ENCODE measurements around the gene CHCHD6.

The CHCHD6 gene

GRCh38 chr3:126963261-126964190 is 259.5 kb downstream of the CHCHD6 start:
- no peak for DNase-seq

GRCh38 chr3:126964261-126964660 is 260.2 kb downstream of the CHCHD6 start:
- DNase-seq: no peak

GRCh38 chr3:126964950-126965349 is 260.9 kb downstream of the CHCHD6 start:
- no peak for DNase-seq

GRCh38 chr3:126965526-126966080 is 261.6 kb downstream of the CHCHD6 start:
- DNase-seq: no peak

GRCh38 chr3:126967386-126967785 is 263.3 kb downstream of the CHCHD6 start:
- no peak for DNase-seq

- DNase-seq: no peak
Observed at GRCh38 chr3:126968391-126969390, 264.7 kb downstream of the CHCHD6 start.

- DNase-seq: no peak
Observed at GRCh38 chr3:126969586-126969985, 265.5 kb downstream of the CHCHD6 start.

GRCh38 chr3:126970101-126970500 is 266.1 kb downstream of the CHCHD6 start:
- no peak for DNase-seq

- no peak for DNase-seq
Observed at GRCh38 chr3:126970921-126971320, 266.9 kb downstream of the CHCHD6 start.

- DNase-seq: no peak
Observed at GRCh38 chr3:126971891-126972351, 267.9 kb downstream of the CHCHD6 start.

GRCh38 chr3:126972866-126973265 is 268.8 kb downstream of the CHCHD6 start:
- DNase-seq: no peak

GRCh38 chr3:126973814-126974213 is 269.8 kb downstream of the CHCHD6 start:
- DNase-seq: no peak

- no peak for DNase-seq
Observed at GRCh38 chr3:126974756-126975155, 270.7 kb downstream of the CHCHD6 start.

- DNase-seq: no peak
Observed at GRCh38 chr3:126976906-126977305, 272.9 kb downstream of the CHCHD6 start.

- no peak for DNase-seq
Observed at GRCh38 chr3:126977821-126978220, 273.8 kb downstream of the CHCHD6 start.

- no peak for DNase-seq
Observed at GRCh38 chr3:126978291-126978690, 274.3 kb downstream of the CHCHD6 start.

- DNase-seq: no peak
Observed at GRCh38 chr3:126979046-126979628, 275.1 kb downstream of the CHCHD6 start.

GRCh38 chr3:126980266-126980811 is 276.3 kb downstream of the CHCHD6 start:
- DNase-seq: no peak

GRCh38 chr3:126982126-126982470 is 278.1 kb downstream of the CHCHD6 start:
- DNase-seq: peak; percentile 77

- DNase-seq: peak; percentile 90
Observed at GRCh38 chr3:126982471-126983175, 278.6 kb downstream of the CHCHD6 start, which contains the start of gene PLXNA1. Gene PLXNA1, plus strand, starts transcription at chr3:126983115. Its CDS starts 5,479 bp downstream, at chr3:126988594.

- no peak for DNase-seq
Observed at GRCh38 chr3:126983276-126983652, 279.2 kb downstream of the CHCHD6 start.
